ENCODE results near the gene CEACAM1.
"Not testable (repeated sequence)": the region's sequence is repeated elsewhere in the genome, so short reads cannot be mapped to it uniquely, and the experiment has no call there.

Gene CEACAM1

GRCh38 chr19:42508892-42509444 lies 19.3 kb downstream of the CEACAM1 start:
- no peak for DNase-seq

- DNase-seq: no peak
Measured at GRCh38 chr19:42505066-42505465, 23.2 kb downstream of the CEACAM1 start.

GRCh38 chr19:42501733-42502132 lies 26.5 kb downstream of the CEACAM1 start:
- no peak for DNase-seq

- not testable (repeated sequence) for DNase-seq
Measured at GRCh38 chr19:42501243-42501642, 27.0 kb downstream of the CEACAM1 start.

- DNase-seq: no peak
Measured at GRCh38 chr19:42498169-42498757, 30.0 kb downstream of the CEACAM1 start.

GRCh38 chr19:42497492-42498168 lies 30.7 kb downstream of the CEACAM1 start:
- DNase-seq: no peak

GRCh38 chr19:42496460-42497133 lies 31.7 kb downstream of the CEACAM1 start:
- DNase-seq: no peak

- DNase-seq: no peak
Measured at GRCh38 chr19:42495663-42496062, 32.6 kb downstream of the CEACAM1 start.

- DNase-seq: no peak
Measured at GRCh38 chr19:42494321-42494720, 34.0 kb downstream of the CEACAM1 start.

GRCh38 chr19:42488783-42489521 lies 39.3 kb downstream of the CEACAM1 start:
- no peak for DNase-seq

- no peak for DNase-seq
Measured at GRCh38 chr19:42487798-42488178, 40.5 kb downstream of the CEACAM1 start.

- no peak for DNase-seq
Measured at GRCh38 chr19:42487032-42487797, 41.1 kb downstream of the CEACAM1 start.

GRCh38 chr19:42485036-42485435 lies 43.2 kb downstream of the CEACAM1 start:
- DNase-seq: not testable (repeated sequence)

- DNase-seq: no peak
Measured at GRCh38 chr19:42480335-42481095, 47.8 kb downstream of the CEACAM1 start.

GRCh38 chr19:42479736-42480135 lies 48.5 kb downstream of the CEACAM1 start:
- DNase-seq: no peak

GRCh38 chr19:42478765-42479311 lies 49.4 kb downstream of the CEACAM1 start:
- DNase-seq: no peak

GRCh38 chr19:42477933-42478332 lies 50.3 kb downstream of the CEACAM1 start:
- no peak for DNase-seq

GRCh38 chr19:42477117-42477516 lies 51.2 kb downstream of the CEACAM1 start:
- DNase-seq: no peak

- DNase-seq: no peak
Measured at GRCh38 chr19:42475366-42475765, 52.9 kb downstream of the CEACAM1 start.

- DNase-seq: no peak
Measured at GRCh38 chr19:42474743-42475142, 53.5 kb downstream of the CEACAM1 start.

- DNase-seq: no peak
Measured at GRCh38 chr19:42473686-42474085, 54.6 kb downstream of the CEACAM1 start.

Measured in NCI-H524 (cell line).